Stimulated activated CD8-positive, alpha-beta memory T cell treated with anti-CD3 and anti-CD28 coated beads, Interleukin-7, amount 100 ng/mL, for 1 hour (primary cell): ENCODE data around the gene GC.
"Not testable (repeated sequence)": the region's sequence is repeated elsewhere in the genome, so short reads cannot be mapped to it uniquely, and the experiment has no call there.

Source experiments
- DNase-seq, 2 donors: peaks; one replicate each; pipeline ENCODE4 v3.0.0-alpha.2; 2020; ENCODE audit warnings: low read depth in 2 of 2

GC gene

DNA sequence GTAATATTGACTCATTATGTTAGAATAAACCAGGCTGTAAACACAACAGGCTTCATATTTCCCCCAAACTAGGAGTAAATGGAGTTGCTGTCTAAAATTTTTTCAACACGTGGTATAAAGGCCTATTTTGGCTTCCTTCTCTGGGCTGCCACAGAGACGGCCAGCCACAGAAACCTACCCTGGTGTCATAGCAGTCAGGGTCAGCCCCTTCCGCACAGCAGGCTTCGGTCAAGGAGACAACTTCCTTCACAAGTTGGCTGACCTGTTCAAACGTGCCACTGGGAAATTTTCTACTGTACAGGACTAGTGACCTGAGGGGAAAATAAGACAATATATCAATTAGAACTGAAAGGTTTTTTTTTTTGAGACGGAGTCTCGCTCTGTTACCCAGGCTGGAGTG is 15.8 kb downstream of the GC start:
- DNase-seq: no peak

DNA sequence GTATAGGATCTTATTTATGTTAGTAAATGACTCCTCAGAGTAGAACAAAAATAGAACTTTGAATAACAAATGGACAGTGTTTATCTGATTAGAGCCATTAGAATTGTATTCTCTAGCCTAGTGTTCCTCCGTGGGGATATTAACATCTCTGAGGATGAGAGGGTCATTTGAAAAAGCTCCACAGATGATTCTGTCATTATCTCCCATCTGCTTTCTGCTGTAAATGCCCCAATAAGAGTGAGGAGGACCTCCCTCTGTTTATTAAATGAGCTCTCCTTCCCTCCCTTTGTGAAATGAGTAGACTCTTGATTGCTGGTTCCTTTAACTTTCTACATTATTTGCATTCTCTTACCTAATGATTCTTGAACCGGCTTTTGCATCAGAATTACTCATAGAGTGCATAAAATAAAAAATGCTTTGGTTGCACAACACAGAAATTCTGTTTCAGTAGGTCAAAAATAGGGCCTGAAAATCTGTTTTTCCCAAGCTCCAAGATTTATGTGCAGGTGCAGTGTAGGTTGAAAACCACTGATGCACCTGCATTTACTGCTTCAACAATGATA is 18.0 kb downstream of the GC start:
- no peak for DNase-seq

DNA sequence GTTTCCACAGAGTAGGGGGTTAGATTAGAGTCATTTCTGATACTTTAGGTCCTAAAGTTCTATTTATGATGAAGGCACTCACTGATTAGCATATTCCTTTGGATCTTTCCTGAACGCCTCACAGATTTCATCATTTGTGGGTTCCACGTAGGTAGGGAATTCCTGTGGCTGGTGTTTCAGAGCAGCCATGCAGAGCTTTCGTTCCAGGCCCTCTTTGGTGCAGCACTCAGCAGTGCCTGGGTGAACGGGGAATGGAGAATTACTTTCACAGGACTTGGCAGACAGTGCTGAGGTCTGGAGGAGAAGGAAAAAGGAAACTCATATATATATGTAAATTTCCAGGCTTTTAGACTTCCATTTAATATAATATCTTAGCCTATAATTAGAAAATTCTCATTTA is 18.5 kb downstream of the GC start:
- DNase-seq: no peak

DNA sequence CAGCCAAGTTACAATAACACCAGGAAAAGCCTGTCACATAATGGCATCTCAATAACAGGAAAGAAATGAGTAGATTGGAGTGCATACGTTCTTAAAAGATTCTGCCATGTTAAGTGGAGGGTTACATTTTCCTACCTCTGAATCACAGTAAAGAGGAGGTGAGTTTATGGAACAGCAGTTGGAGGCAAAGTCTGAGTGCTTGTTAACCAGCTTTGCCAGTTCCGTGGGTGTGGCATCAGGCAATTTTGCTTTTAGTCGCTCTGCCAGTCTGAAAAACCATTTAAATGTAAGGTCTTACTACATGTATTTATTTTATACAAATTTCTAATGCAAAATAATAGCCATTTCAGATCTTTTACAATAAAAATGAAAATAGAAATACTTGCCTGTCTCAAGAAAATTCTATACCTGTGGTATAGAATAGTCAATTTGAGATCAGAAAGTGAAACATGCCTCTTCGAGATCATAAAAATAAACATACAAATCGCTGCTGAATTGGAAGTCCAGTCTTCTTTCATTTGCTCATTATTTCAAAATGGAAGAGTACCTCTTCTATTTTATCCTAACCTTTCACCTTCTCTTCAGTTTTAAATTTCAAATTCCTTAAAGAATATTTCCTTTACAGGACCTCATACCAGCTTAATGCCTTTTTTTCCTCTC is 31.4 kb downstream of the GC start:
- DNase-seq: no peak

DNA sequence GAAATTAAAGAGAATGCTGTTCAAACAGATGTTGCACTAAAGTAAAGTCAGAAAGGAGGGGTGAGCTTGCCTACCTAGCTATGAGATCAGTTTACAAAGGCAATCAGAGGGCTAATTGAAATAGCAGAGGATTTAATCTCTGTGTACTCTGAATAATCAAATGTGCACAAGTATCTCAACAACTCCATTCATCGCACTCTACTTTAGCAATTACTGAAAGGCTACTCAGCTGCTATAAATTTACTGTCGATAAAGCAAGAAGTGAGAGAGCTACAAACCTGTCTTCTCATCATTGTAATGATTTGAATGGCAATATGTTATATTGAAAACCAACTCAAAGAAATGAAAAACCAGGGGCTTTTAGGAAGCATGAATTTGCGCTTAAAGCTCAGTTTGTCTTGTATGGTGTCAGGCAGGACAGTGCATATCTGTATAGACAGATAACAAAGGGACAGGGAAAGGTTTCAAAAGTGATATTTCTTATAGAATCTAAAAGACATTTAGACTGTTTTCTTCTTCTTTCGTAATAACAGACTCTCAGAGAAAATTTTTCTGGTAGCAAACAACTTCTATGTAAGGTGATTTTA is 34.8 kb downstream of the GC start:
- DNase-seq: no peak

DNA sequence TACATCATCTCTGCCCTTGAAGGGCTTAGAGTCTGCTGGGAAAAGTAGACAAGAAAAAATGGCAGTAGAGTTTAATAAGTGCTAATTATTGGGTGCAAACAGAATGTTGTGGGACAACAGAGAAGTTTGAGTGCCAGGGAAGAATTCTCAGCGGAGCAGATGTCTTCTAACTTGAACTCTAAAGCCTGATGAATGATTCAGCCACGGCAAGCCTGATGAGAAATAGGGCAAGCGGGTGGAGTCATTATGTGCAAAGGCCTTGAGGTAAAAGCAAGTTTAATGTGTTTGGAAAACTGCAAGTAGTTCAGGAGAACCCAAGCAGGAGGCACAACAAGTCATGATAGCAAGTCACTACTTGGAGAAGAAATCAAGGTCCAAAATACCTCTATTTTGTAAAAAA is 37.5 kb downstream of the GC start:
- DNase-seq: no peak

DNA sequence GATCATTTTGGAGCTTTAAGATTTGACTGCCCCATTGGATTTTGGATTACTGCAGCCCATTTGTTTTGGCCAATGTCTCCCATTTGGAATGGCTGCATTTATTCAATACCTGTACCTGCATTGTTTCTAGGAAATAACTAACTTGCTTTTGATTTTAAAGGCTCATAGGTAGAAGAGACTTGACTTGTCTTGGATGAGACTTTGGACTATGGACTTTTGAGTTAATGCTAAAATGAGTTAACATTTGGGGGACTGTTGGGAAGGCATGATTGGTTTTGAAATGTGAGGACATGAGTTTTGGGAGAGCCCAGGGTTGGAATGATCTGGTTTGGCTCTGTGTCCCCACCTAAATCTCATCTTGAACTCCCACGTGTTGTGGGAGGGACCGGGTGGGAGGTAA is 45.1 kb downstream of the GC start:
- DNase-seq: not testable (repeated sequence)

DNA sequence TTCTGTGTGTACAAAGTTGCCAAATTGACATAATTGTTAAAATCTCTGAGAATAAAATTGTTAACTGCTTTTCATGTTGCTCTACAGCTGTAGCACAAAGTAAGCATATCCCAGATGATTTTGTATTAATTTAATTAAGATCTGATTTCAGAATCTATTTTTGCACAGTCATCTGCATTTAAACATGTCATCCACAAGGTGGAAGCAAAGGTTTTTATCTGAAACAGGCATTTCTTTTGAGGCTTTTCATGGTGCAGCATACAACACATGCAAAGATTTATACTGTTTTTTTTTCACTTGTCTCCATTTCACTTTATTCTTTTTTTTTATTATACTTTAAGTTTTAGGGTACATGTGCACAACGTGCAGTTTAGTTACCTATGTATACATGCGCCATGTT is 51.2 kb downstream of the GC start:
- no peak for DNase-seq

DNA sequence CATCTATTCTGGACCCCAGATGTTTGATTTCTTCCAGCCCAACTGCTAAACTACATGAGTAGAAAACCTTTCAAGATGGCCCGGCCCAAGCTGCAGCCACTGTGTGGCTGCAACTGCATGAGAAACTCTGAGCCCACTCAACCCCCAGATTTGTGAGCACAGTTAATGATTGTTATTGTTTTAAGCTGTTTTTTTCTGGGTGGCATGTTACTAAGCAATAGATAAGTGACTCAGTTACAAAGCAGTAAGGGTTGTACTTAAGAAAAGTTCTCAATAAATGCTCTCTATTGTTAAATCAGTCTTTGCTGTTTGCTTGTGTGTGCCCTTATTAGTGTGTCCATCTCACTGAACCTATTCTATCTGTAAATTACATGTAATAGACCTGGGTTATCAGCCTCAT is 51.8 kb downstream of the GC start:
- no peak for DNase-seq

DNA sequence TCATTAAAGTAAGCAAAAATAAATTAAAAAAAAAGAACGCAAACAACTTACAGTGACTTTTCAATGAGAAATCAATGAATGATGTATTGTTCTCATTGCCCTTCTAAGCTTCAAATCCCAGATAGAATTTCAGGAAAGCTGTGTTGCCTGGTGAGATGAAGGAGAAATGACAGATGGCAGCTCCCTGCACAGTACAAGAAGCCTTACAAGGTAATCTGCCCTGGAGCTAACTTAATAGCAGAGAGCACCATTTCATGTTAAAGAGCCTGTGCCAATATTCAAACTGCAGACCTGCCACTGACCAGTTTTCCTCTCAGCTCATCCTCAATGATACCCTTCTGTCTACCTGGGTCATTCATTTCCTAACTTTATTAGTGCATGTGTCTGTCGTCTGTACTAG is 54.0 kb downstream of the GC start:
- DNase-seq: no peak

DNA sequence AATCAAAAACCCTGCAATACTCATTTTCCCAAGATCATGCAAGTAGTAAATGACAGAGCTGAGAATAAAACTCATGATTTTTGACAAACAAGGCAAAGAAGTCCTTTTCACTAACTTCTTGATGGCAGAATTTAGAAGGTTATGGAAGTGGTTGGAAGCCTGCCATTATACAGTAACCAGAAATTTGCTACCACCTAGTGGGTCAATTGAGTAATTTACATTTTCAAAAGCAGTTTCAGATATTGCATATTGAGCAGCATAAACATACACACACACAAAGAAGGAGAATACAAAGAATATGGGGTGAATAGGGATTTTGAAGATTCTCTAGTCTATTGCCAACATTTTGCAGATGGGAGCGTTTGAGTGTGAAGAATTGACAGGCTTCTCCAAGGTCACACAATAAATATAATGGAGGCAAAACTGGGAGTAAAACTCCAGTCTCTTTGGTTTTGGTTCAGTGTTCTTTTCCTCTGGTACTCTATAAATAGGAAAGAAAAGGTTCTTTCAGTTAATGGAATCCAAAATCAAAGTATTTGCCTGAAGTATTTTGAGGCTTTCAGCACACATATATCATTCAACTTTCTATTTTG is 70.2 kb downstream of the GC start:
- no peak for DNase-seq

DNA sequence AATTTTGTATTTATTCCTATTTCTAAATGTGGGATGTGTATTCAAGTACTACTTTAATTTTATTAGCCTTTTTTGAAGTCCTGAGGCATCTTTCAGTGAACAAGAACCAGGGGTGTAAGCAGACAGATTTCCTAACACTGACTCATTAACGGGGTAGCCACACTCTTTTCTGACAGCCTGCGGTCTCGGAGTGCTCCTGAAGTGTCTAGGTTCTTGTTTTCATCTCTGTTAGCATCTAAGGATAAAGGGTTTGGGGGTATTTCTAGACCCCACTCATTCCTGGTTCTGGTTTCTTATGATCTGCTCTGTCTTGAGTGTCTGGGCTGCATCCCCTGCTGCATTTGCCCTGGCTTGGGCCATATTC is 71.9 kb downstream of the GC start:
- no peak for DNase-seq

DNA sequence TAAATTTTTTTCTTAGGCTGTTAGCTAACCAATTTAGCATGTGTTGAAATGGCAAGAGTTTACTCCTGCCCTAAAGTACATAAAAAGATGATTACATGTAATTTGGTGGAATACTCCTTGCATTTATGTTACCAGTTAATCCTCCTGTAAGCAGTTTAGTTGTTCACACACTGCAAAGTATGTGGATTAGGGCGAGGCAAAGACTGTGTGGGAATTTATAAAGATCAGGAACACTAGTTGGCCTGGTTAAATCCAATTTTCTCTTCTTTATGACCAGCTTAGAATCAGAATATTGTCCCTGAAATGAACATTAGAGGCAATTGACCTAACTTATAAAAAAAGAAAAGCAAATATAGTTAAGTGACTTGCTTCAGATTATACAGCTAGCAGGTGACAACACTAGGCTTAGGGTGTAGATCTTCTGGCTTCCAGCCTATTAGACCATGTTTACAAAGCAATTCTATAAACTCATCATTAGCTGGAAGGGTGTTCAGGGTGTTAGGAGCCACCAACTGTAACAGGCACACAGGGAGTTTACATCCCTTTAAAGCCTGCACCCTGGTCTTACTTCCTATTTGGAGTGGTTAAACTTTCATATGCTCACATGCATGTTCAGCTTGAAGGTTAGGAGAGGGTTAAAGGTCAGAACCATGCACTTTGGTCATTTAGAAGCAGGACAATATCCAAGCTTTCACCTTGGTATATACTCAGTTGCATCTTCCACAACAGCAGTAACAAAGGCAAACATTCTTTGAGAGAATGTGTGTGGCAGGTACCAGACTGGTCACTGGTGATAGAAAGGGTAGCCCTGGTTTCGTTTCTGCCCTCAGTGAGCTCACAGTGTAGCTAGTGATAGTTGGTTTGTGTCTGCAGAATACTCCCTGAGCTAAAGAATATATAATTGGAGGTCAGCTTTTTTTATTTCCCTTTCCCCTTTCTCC is 72.6 kb downstream of the GC start:
- DNase-seq: no peak

DNA sequence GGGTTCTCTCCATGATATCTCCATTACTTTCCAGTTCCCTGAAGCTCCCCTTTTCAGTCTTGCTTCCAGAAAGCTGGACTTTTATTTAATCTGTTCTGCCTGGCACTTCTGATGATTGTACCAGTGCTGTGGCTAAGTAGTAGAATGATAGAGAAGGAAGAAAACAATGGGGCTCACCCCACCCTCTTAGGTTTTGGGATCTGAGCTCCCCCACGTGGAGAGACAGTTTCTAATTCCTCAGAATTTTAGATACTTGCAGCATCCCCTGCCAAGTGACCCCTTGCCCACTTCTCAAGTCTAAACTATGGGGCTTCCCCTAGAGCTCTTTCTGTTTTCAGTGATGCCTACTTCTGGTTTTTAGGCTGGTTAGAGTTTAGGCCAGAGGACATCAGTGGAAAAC is 73.9 kb downstream of the GC start:
- no peak for DNase-seq

DNA sequence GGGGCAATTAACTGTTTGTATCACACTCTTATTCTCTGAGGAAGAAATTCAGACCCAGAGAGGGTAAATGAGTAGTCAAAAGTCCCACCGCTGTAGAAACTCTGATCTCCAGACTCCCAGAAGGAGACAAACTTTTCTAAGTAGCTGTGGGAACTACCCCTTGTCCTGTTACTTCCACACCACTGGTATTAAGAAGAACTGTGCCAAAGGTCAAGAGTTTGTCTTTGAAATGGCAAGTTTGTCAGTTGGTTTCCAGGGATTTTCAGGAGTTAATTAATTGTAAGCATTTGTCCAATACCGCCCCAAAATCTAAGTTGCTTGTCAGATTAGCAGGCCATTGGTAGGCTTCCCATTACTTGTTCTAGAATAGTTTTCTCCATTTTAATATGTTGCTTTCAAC is 85.7 kb downstream of the GC start:
- no peak for DNase-seq

DNA sequence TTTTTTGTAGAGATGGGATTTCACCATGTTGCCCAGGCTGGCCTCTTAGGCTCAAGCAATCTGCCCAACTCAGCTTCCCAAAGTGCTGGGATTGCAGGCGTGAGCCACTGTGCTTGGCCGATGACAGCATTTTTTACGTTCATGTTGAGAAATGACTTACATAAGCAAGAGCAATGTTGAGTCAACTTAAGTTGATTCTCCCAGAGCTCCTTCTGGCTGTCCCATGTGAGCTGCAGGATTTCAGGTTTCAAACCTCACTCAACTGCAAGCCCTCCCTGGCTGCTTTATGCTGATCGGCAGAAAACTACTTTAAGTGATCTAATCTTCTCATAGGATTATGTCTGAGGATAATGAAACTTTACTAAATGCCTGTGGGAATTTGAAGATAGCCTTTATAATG is 86.8 kb downstream of the GC start:
- no peak for DNase-seq

DNA sequence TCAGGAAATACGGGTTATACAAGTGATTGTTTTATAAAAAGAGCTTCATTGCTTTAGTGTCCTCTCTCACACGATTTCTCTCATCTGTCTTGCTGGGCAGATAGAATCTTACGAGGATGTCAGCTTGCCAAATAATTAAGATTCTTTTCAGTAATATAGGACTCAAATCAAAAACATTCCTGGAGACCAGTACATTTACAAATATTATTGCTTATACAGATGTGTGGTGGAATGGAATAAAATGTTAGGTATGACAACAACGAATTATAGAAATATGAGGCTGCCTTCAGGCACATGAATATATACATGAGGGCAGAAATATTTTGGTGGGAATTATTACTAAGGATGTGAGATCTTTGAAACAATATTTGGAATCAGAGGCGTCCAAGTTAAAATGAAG is 88.9 kb downstream of the GC start:
- DNase-seq: no peak

DNA sequence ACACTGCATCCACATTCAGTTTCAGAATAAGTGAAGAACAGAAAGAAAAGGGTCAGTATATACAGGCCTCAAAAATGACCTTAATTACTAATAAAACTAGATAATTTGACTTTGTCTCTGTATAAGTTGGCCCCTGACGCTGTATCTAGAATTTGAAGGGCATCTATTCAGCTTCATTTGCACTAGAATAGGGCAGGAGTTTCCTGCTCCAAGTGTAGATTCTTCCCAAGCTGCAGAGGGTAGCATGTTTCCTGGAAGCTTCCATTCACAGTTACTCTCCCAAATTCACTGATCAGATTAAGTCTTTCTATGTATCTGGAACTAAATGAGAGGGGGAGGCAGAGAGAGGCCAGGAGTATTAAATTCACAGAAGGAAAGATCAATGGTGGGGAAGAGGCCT is 90.9 kb downstream of the GC start:
- no peak for DNase-seq

DNA sequence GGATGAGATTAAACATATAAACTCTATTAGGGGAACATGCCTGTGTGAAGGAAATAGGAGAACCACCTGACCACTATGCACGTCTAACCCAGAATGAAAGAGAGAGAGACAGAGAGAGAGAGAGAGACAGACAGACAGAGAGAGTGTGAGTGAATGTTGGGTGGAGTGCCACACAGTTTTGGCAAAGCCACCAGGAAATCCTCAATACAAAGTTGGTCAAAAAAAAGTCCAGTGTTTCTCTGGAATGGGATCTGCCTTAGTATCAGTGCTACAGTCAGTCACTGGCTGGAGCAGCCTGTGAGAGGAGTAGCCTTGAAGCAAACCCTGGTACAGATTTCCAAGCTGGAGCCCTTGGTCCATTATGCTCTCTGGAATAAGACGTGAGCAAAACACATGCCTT is 91.7 kb downstream of the GC start:
- DNase-seq: no peak
